Dedifferentiated amniotic fluid mesenchymal stem cell (primary cell): ENCODE results near the gene CTAGE6.
"Not testable (repeated sequence)": the region's sequence is repeated elsewhere in the genome, so short reads cannot be mapped to it uniquely, and the experiment has no call there.

ENCODE experiments used
- DNase-seq: peaks from one replicate; pipeline ENCODE4 v3.0.0-alpha.2; 2016; ENCODE audit errors: extremely low spot score

CTAGE6 gene

DNA sequence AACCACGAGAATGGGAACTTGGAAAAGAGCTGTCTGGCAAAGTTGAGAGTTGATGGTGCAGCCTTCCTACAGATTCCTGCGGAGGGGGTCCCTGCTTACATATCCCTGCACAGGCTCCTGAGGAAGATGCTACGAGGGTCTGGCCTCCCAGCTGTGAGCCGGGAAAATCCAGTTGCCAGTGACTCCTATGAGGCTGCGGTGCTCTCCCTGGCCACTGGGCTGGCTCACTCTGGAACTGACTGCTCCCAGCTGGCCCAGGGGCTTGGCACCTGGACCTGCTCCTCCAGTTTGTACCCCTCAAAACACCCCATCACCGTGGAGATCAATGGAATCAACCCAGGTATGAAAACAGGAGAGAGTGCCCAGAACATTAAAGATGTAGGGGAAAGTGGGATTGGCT, 37.2 kb downstream of the CTAGE6 start:
- DNase-seq: not testable (repeated sequence)

DNA sequence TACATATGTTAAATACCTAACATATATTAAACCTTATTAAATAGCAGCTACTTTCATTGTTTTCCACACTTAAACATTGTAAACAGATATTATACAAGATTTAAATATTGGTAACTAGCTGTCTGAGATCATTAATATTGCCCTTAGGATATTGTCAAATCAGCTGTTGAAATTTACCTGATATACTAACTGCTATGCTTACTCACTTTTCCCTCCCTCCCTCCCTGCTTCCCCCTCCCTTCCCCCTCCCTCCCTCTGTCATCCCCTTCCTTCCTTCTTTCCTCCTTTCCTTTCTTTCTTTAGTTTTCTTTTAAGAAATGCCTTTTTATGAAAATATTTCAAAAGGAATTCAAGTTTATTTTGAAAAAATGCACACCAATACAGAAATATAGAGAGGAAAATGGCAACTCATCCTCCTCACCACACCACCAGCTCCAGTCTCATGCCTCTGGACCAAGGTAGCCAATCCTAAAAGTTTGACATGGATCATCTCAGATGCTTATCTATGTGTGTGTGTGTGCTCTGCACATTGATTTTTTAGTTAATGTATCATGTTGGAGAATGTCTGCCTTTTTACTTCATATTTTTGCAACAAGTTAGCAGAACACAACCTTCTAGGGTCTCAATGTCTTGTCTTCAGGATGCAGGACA, 41.8 kb downstream of the CTAGE6 start:
- not testable (repeated sequence) for DNase-seq

DNA sequence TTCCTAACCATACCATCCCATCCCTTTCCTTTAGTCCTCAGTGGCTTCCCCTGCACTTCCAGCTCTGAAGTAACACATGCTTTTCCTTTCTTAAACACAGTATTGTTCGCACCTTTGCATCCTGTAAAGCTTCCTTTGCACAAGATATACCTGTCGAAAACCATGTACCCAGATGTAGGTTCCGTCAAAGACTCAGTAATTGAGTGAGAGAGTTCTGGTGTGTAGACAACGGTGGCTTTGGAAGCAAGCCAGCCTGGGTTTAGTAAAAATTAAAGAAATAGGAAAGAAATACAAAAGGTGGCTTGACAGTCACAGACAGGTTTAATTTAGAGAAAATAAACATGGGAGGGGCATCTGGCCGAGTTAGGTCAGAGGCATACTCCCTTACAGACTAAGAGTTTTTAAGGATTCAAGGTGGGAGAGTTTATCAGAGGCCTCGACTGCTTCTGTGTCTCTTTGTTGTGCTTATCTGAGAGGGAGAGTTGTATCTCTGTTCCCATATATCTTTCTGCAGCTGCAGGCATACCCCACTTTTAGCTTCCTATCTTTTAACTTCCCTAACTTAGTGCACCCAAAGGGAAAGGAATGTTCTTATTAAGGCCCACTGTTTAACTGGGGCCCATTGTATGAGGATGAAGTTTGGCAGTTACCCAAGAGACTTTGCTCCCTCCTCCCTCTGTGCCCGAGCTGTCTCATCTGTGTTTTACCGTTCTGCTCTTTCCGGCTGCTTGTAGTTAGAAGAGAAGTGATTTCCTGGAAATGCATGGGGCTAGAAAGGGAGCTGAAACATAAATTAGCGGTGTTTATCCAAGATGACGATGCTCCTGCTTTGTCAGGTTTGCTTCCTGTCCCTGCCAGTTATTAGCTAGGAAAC, 42.7 kb downstream of the CTAGE6 start:
- DNase-seq: not testable (repeated sequence)

DNA sequence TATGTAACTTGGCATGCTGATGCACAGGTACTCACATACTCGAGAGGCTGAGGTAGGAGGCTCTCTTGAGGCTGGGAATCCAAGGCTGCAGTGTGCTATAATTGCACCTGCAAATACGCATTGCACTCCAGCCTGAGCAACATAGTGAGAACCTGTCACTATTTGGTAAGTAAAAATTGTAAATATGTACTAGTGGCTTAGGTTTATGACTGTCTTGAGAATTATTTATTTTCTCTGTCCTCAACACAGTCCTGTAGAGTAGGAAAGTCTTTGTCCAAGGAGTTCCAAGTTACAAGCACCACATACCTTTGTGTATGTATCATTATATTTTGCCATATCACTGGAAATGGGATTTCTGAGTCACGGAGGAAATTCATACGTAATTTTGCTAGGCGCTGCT, 45.1 kb downstream of the CTAGE6 start:
- DNase-seq: not testable (repeated sequence)

DNA sequence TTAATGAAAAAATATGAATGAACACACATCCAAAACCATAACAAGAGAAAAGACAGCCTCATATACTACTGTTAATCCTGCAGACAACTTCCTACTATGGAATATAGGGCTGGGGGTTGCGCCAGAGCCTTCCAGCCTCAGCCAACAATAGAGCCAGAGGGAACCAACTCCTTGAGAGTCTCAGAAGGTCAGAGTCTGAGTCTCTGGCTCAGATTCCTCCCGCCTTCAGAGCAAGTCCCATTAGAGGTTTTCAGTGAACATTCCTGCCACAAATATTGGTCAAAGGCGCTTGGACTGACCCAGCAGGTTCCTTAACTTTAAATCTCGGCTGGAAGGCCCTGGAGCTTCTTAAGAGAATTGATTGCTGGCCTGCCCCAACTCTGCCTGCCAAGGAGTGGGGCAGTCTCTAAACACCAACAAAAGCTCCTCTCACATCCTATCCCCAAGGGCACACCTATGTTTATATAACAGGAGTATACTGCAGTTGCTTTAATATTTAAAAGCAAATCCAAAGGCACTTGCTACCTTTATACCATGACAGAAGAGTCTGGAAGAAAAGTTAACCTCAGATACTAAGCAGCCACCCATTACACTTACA, 45.7 kb downstream of the CTAGE6 start:
- DNase-seq: not testable (repeated sequence)

DNA sequence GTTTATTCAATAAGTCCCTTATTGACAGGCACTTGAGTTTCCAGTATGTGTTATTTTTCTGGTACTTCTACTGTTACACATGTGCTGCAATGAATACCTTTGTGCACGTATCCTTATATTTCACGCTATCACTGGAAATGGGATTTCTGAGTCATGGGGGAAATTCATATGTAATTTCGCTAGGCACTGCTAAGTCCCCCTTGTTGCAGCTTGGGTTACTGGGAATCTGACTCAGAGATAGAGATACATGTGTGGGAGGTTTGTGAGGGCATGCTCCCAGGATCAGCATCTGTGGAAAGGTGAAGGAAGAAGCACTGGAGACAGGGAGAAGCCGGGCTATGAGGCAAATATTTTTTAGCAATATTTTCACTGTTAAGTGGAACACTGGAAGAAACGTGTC, 47.6 kb downstream of the CTAGE6 start:
- DNase-seq: not testable (repeated sequence)
